Choroid plexus epithelial cell (primary cell): ENCODE data around the gene CALM1.
A peak's percentile ranks its signal among the peaks of the same experiment; 100 is the strongest.

ENCODE experiments used
- DNase-seq: peaks from one replicate; pipeline ENCODE4 v3.0.0-alpha.2; 2010; ENCODE audit warnings: low read depth
- H3K4me3 ChIP-seq: 2 replicates; pipeline ENCODE4 v1.5.1; 2011; ENCODE audit warnings: low read depth, mild to moderate bottlenecking, control low read depth, low read length, moderate library complexity
- CTCF ChIP-seq: conservative IDR thresholded peaks from 2 replicates; pipeline ENCODE4 v1.5.1; 2011; ENCODE audit warnings: low read depth, mild to moderate bottlenecking, control low read depth, inconsistent platforms, low read length, moderate library complexity

CALM1 gene

GRCh38 chr14:90403065-90403464 is 6.2 kb downstream of the CALM1 start:
- DNase-seq: no peak

GRCh38 chr14:90405101-90405500 is 8.3 kb downstream of the CALM1 start:
- H3K4me3 ChIP-seq: no peak overlapping the region
- no peak for DNase-seq
- no peak for TF ChIP-seq CTCF

More at GRCh38 chr14:90403065-90403464, 6.2 kb downstream of the CALM1 start:
- no peak for TF ChIP-seq CTCF
- H3K4me3 ChIP-seq: no peak overlapping the region

- DNase-seq: no peak
- no peak for TF ChIP-seq CTCF
Measured at GRCh38 chr14:90405755-90406154, 8.9 kb downstream of the CALM1 start.

GRCh38 chr14:90406384-90406798 is 9.6 kb downstream of the CALM1 start:
- no peak overlapping the region for H3K4me3 ChIP-seq
- no peak for TF ChIP-seq CTCF
- DNase-seq: no peak

More at GRCh38 chr14:90405755-90406154, 8.9 kb downstream of the CALM1 start:
- no peak overlapping the region for H3K4me3 ChIP-seq

GRCh38 chr14:90407230-90407629 is 10.4 kb downstream of the CALM1 start:
- no peak for TF ChIP-seq CTCF
- no peak for DNase-seq
- H3K4me3 ChIP-seq: no peak overlapping the region

GRCh38 chr14:90408713-90409112 is 11.9 kb downstream of the CALM1 start:
- peak; percentile 3 for TF ChIP-seq CTCF
- DNase-seq: no peak
- no peak overlapping the region for H3K4me3 ChIP-seq

GRCh38 chr14:90409209-90409730 is 12.4 kb downstream of the CALM1 start:
- H3K4me3 ChIP-seq: no peak overlapping the region
- DNase-seq: peak; percentile 95
- TF ChIP-seq CTCF: no peak
